Skeletal muscle tissue (tissue), 4 donors: Measurements from ENCODE around the gene ANO2. TPM values are rescaled to one million over a fixed set of nuclear protein-coding genes. Genes with fewer than 3 reads are reported as not detected.

ENCODE experiments used
- H3K27ac ChIP-seq: one replicate; pipeline ENCODE4 v1.7.0; 2013; ENCODE audit warnings: mild to moderate bottlenecking, low read depth, low read length, inconsistent platforms
- H3K27me3 ChIP-seq, 3 donors: one replicate each; pipeline ENCODE4 v1.7.0; 2013; ENCODE audit warnings: low read length in 3 of 3; ENCODE audit not compliant: control insufficient read depth in 3 of 3, insufficient read depth in 3 of 3
- H3K36me3 ChIP-seq, 3 donors: one replicate each; pipeline ENCODE4 v1.7.0; 2013; ENCODE audit warnings: low read length in 3 of 3; ENCODE audit not compliant: control insufficient read depth in 3 of 3, insufficient read depth in 3 of 3
- H3K4me1 ChIP-seq, 3 donors: one replicate each; pipeline ENCODE4 v1.7.0; 2013; ENCODE audit warnings: low read length in 3 of 3, mild to moderate bottlenecking in 3 of 3; ENCODE audit not compliant: control insufficient read depth in 3 of 3, insufficient read depth in 3 of 3
- H3K4me3 ChIP-seq, 3 donors: one replicate each; pipeline ENCODE4 v1.7.0; 2013; ENCODE audit warnings: low read length in 3 of 3
- H3K9ac ChIP-seq, 3 donors: one replicate each; pipeline ENCODE4 v1.7.0; 2013; ENCODE audit warnings: low read length in 3 of 3, mild to moderate bottlenecking in 3 of 3, moderate library complexity in 2 of 3, low read depth in 1 of 3
- H3K9me3 ChIP-seq, 3 donors: one replicate each; pipeline ENCODE4 v1.7.0; 2013; ENCODE audit warnings: low read length in 3 of 3; ENCODE audit not compliant: control insufficient read depth in 3 of 3
- total RNA-seq: library from RNA; depleted of rRNA; stranded (reverse); fragments of >200 nt; gene quantifications from one replicate; pipeline ENCODE4 v1.2.3, GENCODE V29; 2014
- donor health status: Osteomylitis.

The ANO2 gene
- total RNA-seq, 1 donor from 2014 or later = 4.7 TPM

GRCh38 chr12:5947006-5947405 lies 1.9 kb upstream of the ANO2 start:
- H3K27me3 ChIP-seq = peaks cover 40 to 46% (median 43%) of the 10 kb centered on the region in 3 donors
- no peak overlapping the region for H3K27ac ChIP-seq
- no peaks in the 10 kb centered on the region for H3K9me3 ChIP-seq
- peaks cover 0 to 6% (median 0%) of the 10 kb centered on the region in 3 donors for H3K4me1 ChIP-seq
- peaks cover 0 to 5% (median 0%) of the 10 kb centered on the region in 3 donors for H3K36me3 ChIP-seq
- no peak overlapping the region for H3K4me3 ChIP-seq
- no peak overlapping the region for H3K9ac ChIP-seq

GRCh38 chr12:5946388-5946787 lies 1.3 kb upstream of the ANO2 start:
- Histone ChIP-seq H3K4me1 (peaks cover 0 to 6% (median 0%) of the 10 kb centered on the region in 3 donors), H3K27ac (no peak overlapping the region), H3K36me3 (peaks cover 0 to 5% (median 0%) of the 10 kb centered on the region in 3 donors), H3K27me3 (peaks cover 40 to 46% (median 42%) of the 10 kb centered on the region in 3 donors), H3K9me3 (no peaks in the 10 kb centered on the region), H3K9ac (no peak overlapping the region), H3K4me3 (no peak overlapping the region)

- peak overlapping the region in 1 of 3 donors; percentile 25 for H3K9ac ChIP-seq
- no peaks in the 10 kb centered on the region for H3K36me3 ChIP-seq
- peak overlapping the region in 2 of 3 donors; percentile 10 to 29 for H3K4me3 ChIP-seq
- H3K27me3 ChIP-seq = peaks cover 33 to 47% (median 40%) of the 10 kb centered on the region in 3 donors
- peaks cover 0 to 6% (median 0%) of the 10 kb centered on the region in 3 donors for H3K4me1 ChIP-seq
- no peak overlapping the region for H3K27ac ChIP-seq
- H3K9me3 ChIP-seq = peaks cover 0 to 3% (median 0%) of the 10 kb centered on the region in 3 donors
Observed at GRCh38 chr12:5944688-5945070, 380 bp downstream of the ANO2 start.

- Histone ChIP-seq H3K4me1 (peaks cover 0 to 6% (median 0%) of the 10 kb centered on the region in 3 donors), H3K9ac (no peak overlapping the region), H3K9me3 (peaks cover 0 to 3% (median 0%) of the 10 kb centered on the region in 3 donors), H3K27me3 (peaks cover 31 to 47% (median 40%) of the 10 kb centered on the region in 3 donors), H3K4me3 (no peak overlapping the region), H3K36me3 (no peaks in the 10 kb centered on the region), H3K27ac (no peak overlapping the region)
Observed at GRCh38 chr12:5944053-5944452, 1.0 kb downstream of the ANO2 start.

- H3K9me3 ChIP-seq = peaks cover 0 to 3% (median 0%) of the 10 kb centered on the region in 3 donors
- no peak overlapping the region for H3K27ac ChIP-seq
- no peak overlapping the region for H3K4me3 ChIP-seq
- no peaks in the 10 kb centered on the region for H3K36me3 ChIP-seq
- H3K9ac ChIP-seq = no peak overlapping the region
- peaks cover 0 to 6% (median 0%) of the 10 kb centered on the region in 3 donors for H3K4me1 ChIP-seq
- peaks cover 17 to 32% (median 30%) of the 10 kb centered on the region in 3 donors for H3K27me3 ChIP-seq
Observed at GRCh38 chr12:5941907-5942306, 3.2 kb downstream of the ANO2 start.

GRCh38 chr12:5927732-5928516 lies 17.1 kb downstream of the ANO2 start:
- Histone ChIP-seq H3K4me1 (no peaks in the 10 kb centered on the region), H3K9me3 (no peaks in the 10 kb centered on the region), H3K9ac (no peak overlapping the region), H3K4me3 (no peak overlapping the region), H3K36me3 (no peaks in the 10 kb centered on the region), H3K27ac (no peak overlapping the region), H3K27me3 (peaks cover 9 to 22% (median 11%) of the 10 kb centered on the region in 3 donors)

- Histone ChIP-seq H3K4me3 (no peak overlapping the region), H3K36me3 (no peaks in the 10 kb centered on the region), H3K27me3 (peaks cover 11 to 16% (median 12%) of the 10 kb centered on the region in 3 donors), H3K9me3 (no peaks in the 10 kb centered on the region), H3K27ac (no peak overlapping the region), H3K9ac (no peak overlapping the region), H3K4me1 (no peaks in the 10 kb centered on the region)
Observed at GRCh38 chr12:5925646-5926045, 19.4 kb downstream of the ANO2 start.

- Histone ChIP-seq H3K4me1 (no peaks in the 10 kb centered on the region), H3K36me3 (no peaks in the 10 kb centered on the region), H3K9me3 (no peaks in the 10 kb centered on the region), H3K4me3 (no peak overlapping the region), H3K9ac (no peak overlapping the region), H3K27me3 (peaks cover 11 to 13% (median 12%) of the 10 kb centered on the region in 3 donors), H3K27ac (no peak overlapping the region)
Observed at GRCh38 chr12:5924342-5924741, 20.7 kb downstream of the ANO2 start.

GRCh38 chr12:5923751-5924150 lies 21.3 kb downstream of the ANO2 start:
- Histone ChIP-seq H3K4me3 (no peak overlapping the region), H3K9me3 (no peaks in the 10 kb centered on the region), H3K27me3 (peaks cover 11 to 13% (median 12%) of the 10 kb centered on the region in 3 donors), H3K4me1 (no peaks in the 10 kb centered on the region), H3K36me3 (no peaks in the 10 kb centered on the region), H3K9ac (no peak overlapping the region), H3K27ac (no peak overlapping the region)

GRCh38 chr12:5923043-5923605 lies 21.9 kb downstream of the ANO2 start:
- Histone ChIP-seq H3K27ac (no peak overlapping the region), H3K4me1 (no peaks in the 10 kb centered on the region), H3K9me3 (no peaks in the 10 kb centered on the region), H3K27me3 (peaks cover 10 to 13% (median 12%) of the 10 kb centered on the region in 3 donors), H3K4me3 (no peak overlapping the region), H3K36me3 (no peaks in the 10 kb centered on the region), H3K9ac (no peak overlapping the region)
